Medulla oblongata (tissue), 1 donor: ENCODE measurements around the gene GTF2A1.

Experiments used
- DNase-seq: peaks from one replicate; pipeline ENCODE4 v3.0.0-alpha.2; 2015; ENCODE audit errors: extremely low spot score

The GTF2A1 gene

DNA sequence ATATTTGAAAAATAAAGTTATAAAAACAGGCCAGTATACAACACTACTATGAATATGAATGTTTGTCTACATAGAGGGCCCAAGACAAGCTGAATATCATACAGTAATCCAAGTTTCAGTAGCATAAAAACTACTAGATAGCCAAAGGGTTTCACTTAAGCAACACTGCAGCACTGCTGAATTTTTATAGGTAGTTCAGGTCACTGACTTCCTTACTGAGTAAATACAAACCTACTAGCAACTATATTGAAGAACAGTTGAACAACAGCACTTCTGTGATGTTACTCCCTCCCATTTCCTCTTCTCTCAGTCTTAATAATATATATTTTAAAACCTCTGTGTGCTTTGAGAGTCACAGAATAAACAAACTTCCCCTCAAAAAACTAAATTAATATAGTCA, 42.7 kb downstream of the GTF2A1 start:
- no peak for DNase-seq

DNA sequence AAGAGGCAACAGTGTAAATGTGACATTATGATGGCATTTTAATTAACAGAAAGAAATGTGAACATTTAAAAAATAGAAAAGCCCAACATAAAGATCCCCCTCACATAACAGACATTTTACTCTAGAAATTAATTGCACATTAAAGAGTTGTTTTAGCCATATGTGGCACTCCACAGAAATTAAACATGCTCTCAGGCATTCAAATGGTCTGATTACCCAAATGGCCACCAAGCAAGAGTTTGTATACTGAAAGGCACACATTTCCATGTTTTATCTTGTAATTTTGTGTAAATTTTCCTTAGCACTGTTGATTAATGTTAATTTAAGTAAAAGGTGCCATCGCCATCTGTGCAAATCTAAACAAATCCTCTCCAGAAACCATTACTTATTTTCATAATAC, 43.5 kb downstream of the GTF2A1 start:
- DNase-seq = no peak

- DNase-seq = peak; percentile 69
Measured at GRCh38 chr14:81176241-81176640, 44.5 kb downstream of the GTF2A1 start.

DNA sequence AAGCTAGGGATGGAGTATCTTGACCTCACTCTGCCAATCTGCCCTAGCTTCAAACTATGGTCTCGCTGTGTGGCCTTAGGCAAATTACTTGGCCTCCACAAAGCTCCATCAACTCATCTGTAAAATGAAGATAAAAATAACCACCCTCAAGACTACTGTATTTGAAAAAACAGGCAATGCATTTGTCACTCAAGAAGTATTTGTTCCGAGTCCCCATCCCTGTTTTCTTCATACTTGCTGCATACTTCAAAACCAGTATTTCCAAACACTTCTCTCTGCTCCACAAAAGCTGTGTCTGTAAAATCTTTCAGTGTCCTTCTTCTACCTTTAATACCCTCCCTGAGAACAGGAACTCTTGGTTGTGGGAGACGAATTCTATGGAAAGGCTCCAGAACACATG, 47.9 kb downstream of the GTF2A1 start:
- DNase-seq = no peak

DNA sequence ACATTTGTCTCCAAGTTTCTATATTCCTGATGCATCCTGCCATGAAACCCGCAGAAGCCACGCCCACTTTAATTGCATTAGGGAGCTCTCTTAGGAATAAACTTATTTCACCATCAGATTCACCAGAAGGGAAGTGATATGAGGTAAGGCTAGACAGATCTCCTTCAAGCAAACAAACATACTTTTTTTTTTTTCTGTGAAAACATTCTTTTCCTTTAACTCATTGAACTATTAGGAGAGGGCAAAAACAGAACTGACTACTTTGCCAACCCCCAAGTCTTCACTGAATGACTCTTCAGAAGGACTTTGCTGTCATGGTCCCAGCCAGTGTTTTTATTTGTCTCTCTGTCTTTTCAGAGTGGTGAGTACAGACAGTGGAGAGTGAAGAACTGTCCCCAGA, 48.4 kb downstream of the GTF2A1 start:
- no peak for DNase-seq

DNA sequence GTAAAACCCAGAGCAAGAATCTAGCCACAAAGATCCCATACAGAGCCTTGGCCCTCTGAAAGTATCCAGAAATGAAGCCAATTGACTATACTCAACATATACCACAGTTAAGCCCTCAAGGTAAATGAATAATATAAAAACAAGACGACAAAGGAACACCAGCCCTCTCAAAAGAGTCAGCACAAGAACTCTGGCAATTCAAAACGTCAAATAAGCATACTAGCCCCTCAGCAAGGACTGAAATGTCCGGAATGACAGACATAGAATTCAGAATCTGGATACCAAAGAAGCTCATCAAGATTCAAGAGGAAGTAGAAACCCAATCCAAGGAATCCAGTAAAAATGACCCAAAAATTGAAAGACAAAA, 49.9 kb downstream of the GTF2A1 start:
- DNase-seq = no peak

GRCh38 chr14:81170104-81170828, 50.5 kb downstream of the GTF2A1 start:
- DNase-seq = peak; percentile 98

- DNase-seq = peak; percentile 87
Measured at GRCh38 chr14:81169711-81170103, 51.1 kb downstream of the GTF2A1 start.

DNA sequence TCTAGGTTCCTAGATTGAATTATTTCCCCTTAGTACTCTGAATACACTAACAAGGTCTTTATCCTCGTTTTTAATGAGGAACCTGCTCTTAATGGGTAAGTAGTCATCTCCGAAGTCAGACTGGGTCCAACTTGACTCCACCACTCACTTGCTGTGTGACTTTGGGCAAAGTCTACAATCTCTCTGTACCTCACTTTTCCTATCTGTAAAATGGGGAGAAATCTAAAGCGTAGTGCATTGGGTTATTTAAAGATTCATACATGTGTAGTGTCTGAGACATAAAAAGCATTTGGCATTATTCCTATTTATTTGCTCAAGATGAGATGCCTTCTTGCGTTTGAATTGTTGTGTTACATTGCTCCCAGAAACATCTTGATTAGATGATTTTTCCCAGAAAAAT, 51.5 kb downstream of the GTF2A1 start:
- DNase-seq = no peak

DNA sequence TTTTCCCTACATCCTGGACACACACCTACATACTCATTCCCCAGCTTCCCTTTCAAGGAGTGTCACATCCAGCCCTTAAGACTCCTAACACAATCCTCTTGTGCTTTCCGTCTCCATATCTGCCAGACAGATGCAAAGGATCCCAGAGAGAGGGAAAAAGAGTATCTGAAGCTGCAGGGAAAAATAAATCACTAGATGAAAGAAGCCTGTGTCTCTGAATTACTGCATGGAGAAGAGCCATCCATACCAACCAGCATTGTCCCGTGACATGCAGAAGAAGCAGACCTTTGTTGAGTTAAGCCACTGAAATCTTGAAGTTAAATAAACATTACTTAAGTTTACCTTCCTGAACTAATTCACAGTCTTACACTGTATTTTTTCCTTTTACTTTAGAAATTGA, 54.6 kb downstream of the GTF2A1 start:
- DNase-seq = peak; percentile 63

GRCh38 chr14:81165188-81165587, 55.6 kb downstream of the GTF2A1 start:
- no peak for DNase-seq

DNA sequence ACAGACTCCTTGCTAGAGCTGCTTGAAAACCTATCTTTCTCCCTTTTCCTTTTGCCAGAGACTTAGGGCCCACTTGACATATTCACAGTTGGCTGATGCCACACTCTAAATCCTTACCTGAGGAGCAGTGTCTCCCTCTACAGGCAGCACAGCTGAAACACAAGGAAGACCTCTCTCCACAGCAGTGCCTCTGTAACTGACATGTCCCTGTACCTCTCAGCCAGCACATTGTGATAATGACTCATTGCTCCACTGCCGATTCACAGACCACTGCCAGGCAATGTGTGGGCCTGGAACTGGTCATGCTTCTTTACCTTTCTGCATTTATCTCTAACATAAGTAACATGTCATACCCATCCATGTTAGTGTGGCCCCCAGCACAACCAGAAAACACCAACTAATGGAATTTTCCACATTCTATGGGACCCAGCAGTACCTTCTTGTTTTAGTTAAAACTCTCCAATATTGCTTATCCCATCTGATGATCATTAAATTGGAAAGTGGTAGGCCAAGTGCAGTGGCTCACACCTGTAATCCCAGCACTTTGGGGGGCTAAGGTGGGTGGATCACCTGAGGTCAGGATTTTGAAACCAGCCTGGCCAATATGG, 56.5 kb downstream of the GTF2A1 start:
- peak; percentile 70 for DNase-seq

DNA sequence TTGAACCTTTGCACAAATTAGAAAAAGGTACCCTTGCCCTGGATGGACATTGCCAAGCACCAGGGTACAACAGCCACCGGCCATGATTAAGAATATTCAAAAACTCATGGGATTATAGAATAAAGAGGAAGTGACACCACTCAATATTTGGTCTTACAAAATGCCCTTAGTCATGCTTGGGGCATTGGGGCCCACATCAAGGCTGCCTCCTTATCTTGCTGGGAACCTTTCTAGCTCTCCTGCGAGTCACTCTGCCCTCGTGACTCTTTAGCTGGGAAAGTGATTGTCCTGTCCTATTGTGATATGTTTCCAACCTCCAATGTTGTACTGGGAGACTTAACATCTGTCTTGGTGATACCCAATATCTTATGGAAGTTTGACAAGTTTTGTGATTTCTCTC, 57.8 kb downstream of the GTF2A1 start:
- DNase-seq = no peak

DNA sequence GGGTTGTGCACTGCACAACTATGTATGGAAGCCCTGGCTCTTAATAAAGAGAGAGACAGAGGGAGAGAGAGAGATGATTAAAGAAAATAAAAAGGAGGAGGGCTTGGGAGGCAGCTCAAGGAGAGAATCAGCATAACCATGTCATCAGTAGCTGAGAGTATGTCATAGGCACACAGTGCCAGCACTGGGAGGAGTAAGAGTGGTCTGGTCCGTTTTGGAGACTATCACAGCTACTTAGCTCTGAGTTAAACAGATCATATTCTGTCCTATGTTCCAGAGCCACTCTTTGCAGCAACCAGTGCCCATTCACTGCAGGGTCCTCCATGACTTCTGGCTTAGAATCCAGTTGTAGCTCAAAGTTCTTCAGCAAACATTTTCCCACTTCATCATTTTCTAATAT, 59.0 kb downstream of the GTF2A1 start:
- no peak for DNase-seq

DNA sequence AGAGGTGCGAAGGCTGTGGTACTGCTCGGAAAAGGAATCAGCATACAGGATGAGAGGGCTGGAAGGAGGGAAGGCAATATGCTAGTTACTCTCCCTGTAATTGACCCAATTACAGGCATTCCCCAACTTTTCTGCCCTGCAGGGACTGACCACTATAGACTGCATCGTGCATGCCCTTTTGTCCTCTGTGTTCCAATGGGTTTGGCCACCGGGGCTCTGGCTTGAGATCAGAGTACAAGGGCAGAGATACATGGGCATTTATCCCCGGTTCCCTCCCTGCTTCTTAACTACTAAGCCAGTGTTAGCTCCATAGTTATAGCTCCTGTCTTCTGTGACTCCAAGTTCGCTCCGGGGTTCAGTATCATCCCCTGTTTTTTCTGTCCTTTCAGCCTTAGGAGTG, 59.7 kb downstream of the GTF2A1 start:
- DNase-seq = no peak

GRCh38 chr14:81157431-81157830, 63.3 kb downstream of the GTF2A1 start:
- DNase-seq = no peak

DNA sequence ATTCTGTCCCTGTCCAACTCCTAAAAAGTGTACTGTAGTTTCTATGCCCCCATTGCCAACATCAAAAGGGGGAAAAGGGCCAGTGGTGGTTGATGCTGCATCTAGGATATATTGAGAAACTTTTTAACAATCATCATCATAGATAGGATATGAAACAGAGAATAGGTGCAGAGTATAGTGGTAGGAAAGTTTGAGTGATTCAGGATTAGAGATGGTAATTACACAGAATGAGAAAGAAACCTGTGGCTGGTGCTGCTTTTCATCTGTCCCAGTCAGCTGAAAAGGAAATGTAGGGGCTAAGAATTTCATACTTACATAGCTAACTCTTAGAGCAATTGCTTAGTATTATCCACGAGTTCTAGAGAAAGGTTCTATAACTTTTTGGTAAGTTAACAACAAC, 67.6 kb downstream of the GTF2A1 start:
- DNase-seq = no peak

- DNase-seq = no peak
Measured at GRCh38 chr14:81148635-81149034, 72.1 kb downstream of the GTF2A1 start.

DNA sequence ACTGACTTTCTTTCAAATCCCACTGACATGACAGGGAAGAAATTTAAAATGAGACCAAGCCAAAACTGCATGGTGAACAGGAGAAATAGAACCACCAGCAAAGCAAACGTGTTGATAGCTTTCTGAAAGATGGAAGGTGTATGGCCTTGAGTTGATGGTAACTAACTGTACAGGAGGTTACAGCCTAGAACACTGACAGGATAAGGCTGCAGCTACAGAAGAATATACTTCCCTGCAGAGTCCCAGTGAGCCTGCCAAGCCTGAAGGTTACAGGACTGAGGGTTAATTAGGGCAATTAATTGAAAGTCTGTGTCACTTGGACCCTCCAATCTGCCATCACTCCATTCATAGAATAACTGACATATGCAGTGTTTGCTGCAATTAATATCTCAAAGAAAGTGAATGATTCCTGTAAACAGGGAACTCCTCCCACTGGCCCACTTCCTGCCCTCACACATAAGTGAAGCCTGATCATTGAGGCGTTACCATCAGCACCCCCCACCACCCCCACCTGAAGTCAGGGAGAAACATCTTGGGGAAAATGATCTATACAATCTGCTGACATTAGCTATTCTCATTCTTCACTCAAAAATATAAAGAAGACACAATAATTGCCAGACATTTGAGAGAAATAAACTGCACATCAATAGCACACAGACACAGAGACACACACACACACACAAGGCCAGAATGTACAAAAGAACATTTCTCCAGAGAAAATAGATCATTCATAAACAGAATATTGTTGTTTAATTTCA, 73.4 kb downstream of the GTF2A1 start:
- DNase-seq = no peak

GRCh38 chr14:81144824-81145603, 75.7 kb downstream of the GTF2A1 start:
- DNase-seq = peak; percentile 43

- DNase-seq = no peak
Measured at GRCh38 chr14:81143793-81144192, 77.0 kb downstream of the GTF2A1 start.

DNA sequence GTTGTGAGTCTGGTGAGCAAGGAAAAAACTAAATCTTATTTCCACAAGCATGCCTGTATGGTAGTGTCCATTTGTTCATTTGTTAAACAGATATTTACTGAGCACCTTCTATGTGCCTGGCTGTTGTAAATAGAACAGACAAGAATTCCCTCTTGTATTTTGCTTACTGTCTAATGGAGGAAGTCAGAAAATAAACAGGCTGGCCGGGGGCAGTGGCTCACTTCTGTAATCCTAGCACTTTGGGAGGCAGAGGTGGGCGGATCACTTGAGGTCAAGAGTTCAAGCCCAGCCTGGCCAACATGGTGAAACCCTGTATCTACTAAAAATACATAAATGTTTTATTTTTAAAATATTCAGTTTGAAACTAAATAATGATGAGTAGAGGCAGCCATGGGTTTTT, 79.3 kb downstream of the GTF2A1 start:
- DNase-seq = no peak
